Lung (tissue), 12 donors: ENCODE measurements around the gene TAF1D. TPM values are rescaled to one million over a fixed set of nuclear protein-coding genes. Genes with fewer than 3 reads are reported as not detected.
A peak's percentile ranks its signal among the peaks of the same experiment; 100 is the strongest.
"Not testable (repeated sequence)": the region's sequence is repeated elsewhere in the genome, so short reads cannot be mapped to it uniquely, and the experiment has no call there.

Experiments used
- ATAC-seq: fragments of 200-7000 bp; cut with Tn5 transposase; one replicate; pipeline ENCODE4 v1.9.1; 2020; ENCODE audit warnings: moderate number of reproducible peaks; ENCODE audit not compliant: insufficient read depth, low FRiP score
- DNase-seq, 3 donors: peaks; one replicate each; pipeline ENCODE4 v3.0.0-alpha.2; 2013 to 2017
- H3K27ac ChIP-seq, 2 donors: one replicate each; pipeline ENCODE4 v1.5.1; 2013; ENCODE audit warnings: mild to moderate bottlenecking in 2 of 2, moderate library complexity in 2 of 2, control low read depth in 1 of 2, inconsistent platforms in 1 of 2, low read depth in 1 of 2, low read length in 1 of 2
- H3K27me3 ChIP-seq, 3 donors: one replicate each; pipeline ENCODE4 v1.5.1; 2013; ENCODE audit warnings: low read length in 2 of 3; ENCODE audit not compliant: control insufficient read depth in 3 of 3, insufficient read depth in 3 of 3
- H3K36me3 ChIP-seq, 4 donors: one replicate each; pipeline ENCODE4 v1.5.1; 2013; ENCODE audit warnings: low read length in 4 of 4, mild to moderate bottlenecking in 1 of 4, moderate library complexity in 1 of 4; ENCODE audit not compliant: control insufficient read depth in 4 of 4, insufficient read depth in 4 of 4
- H3K4me1 ChIP-seq, 5 donors: one replicate each; pipeline ENCODE4 v1.5.1; 2013; ENCODE audit warnings: low read length in 5 of 5, mild to moderate bottlenecking in 2 of 5, moderate library complexity in 1 of 5; ENCODE audit not compliant: control insufficient read depth in 5 of 5, insufficient read depth in 5 of 5
- H3K4me3 ChIP-seq: one replicate; pipeline ENCODE4 v1.5.1; 2013; ENCODE audit warnings: mild to moderate bottlenecking, control low read depth, moderate library complexity
- H3K9ac ChIP-seq, 2 donors: one replicate each; pipeline ENCODE4 v1.5.1; 2013; ENCODE audit warnings: low read length in 2 of 2, control low read depth in 1 of 2; ENCODE audit not compliant: insufficient read depth in 1 of 2
- H3K9me3 ChIP-seq, 4 donors: one replicate each; pipeline ENCODE4 v1.5.1; 2013; ENCODE audit warnings: low read length in 3 of 4, mild to moderate bottlenecking in 1 of 4, moderate library complexity in 1 of 4; ENCODE audit not compliant: control insufficient read depth in 4 of 4, insufficient read depth in 3 of 4
- WGBS, 2 donors: extraction: QIAGEN DNeasy Blood & Tissue Kit; methylation state at CpG; one replicate each; pipeline ENCODE4 v1.1.7; 2013; 5-methylcytosine and 5-hydroxymethylcytosine counted together
- polyA plus RNA-seq, 2 donors: library from polyadenylated mRNA; stranded (reverse); fragments of 200-250 nt; gene quantifications; one replicate each; pipeline ENCODE4 v1.2.1, GENCODE V29; 2013
- total RNA-seq, 2 donors: library from RNA; depleted of rRNA in 1 of 2; stranded (reverse); fragments of >200 nt in 1 of 2; gene quantifications; one replicate each; pipeline ENCODE4 v1.2.1, GENCODE V29; 2014 to 2021
- TF ChIP-seq, protein P1 (sequence below): IDR thresholded peaks from 2 replicates; pipeline ENCODE4 v1.5.1; 2012; ENCODE audit warnings: mild to moderate bottlenecking; ENCODE audit errors: control extremely low read depth, extremely low read depth
- donor health status: control.
- donor health status: control.
- donor health status: Bipolar disorder and iron deficiency.
- donor health status: healthy.
- donor health status: DM: yes; HTN: yes; CAD: no.

Gene TAF1D
- total and polyA plus RNA-seq, 4 donors: 58.1 to 315 (median 148) TPM

- 0% methylated on average over 10 of the region's 10 CpGs for WGBS, 2 donors
- peaks cover 8 to 25% (median 16%) of the 10 kb centered on the region in 5 donors for H3K4me1 ChIP-seq
- peak overlapping the region; percentile 96 for H3K4me3 ChIP-seq
These were observed 42.5 kb upstream of the TAF1D start for GRCh38 chr11:93783765-93784144.

DNA sequence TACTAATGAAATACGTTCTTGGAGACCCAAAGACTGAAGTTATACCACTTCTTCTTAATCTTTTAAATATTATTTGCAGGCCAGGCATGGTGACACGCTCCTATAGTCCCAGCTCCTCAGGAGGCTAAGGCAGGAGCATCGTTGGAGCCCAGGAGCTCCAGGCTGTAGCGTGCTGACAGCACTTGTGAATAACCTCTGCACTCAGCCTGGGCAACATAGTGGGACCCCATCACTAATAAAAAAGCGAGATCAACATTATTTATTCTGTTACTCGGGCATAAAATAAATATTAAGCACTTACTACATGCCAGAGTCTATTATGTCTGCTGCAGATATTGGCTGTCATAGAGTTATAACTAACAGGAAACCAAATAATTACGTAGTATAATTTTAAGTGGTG, 42.1 kb upstream of the TAF1D start:
- Histone ChIP-seq H3K9ac (peak overlapping the region in 1 of 2 donors; percentile 75), H3K9me3 (no peaks in the 10 kb centered on the region), H3K4me1 (peaks cover 8 to 25% (median 16%) of the 10 kb centered on the region in 5 donors), H3K4me3 (no peak overlapping the region), H3K36me3 (peaks cover 0 to 5% (median 2%) of the 10 kb centered on the region in 4 donors), H3K27ac (no peak overlapping the region), H3K27me3 (no peaks in the 10 kb centered on the region)
- DNase-seq (no peak), ATAC-seq (no peak)
- TF ChIP-seq, protein P1, sequence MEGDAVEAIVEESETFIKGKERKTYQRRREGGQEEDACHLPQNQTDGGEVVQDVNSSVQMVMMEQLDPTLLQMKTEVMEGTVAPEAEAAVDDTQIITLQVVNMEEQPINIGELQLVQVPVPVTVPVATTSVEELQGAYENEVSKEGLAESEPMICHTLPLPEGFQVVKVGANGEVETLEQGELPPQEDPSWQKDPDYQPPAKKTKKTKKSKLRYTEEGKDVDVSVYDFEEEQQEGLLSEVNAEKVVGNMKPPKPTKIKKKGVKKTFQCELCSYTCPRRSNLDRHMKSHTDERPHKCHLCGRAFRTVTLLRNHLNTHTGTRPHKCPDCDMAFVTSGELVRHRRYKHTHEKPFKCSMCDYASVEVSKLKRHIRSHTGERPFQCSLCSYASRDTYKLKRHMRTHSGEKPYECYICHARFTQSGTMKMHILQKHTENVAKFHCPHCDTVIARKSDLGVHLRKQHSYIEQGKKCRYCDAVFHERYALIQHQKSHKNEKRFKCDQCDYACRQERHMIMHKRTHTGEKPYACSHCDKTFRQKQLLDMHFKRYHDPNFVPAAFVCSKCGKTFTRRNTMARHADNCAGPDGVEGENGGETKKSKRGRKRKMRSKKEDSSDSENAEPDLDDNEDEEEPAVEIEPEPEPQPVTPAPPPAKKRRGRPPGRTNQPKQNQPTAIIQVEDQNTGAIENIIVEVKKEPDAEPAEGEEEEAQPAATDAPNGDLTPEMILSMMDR: no peak
- WGBS, 2 donors: 50 to 53% methylated on average over 7 of the region's 7 CpGs

More at GRCh38 chr11:93783765-93784144, 42.5 kb upstream of the TAF1D start:
- TF ChIP-seq, protein P1: no peak
- DNase-seq (no peak), ATAC-seq (peak; percentile 24)
- no peaks in the 10 kb centered on the region for H3K27me3 ChIP-seq
- H3K27ac ChIP-seq: no peak overlapping the region
- H3K9me3 ChIP-seq: no peaks in the 10 kb centered on the region
- H3K36me3 ChIP-seq: peaks cover 0 to 6% (median 3%) of the 10 kb centered on the region in 4 donors
- peak overlapping the region in 1 of 2 donors; percentile 75 for H3K9ac ChIP-seq

GRCh38 chr11:93775289-93775688, 34.0 kb upstream of the TAF1D start:
- no peak for DNase-seq
- H3K27ac ChIP-seq: no peak overlapping the region
- TF ChIP-seq, protein P1: no peak
- no peaks in the 10 kb centered on the region for H3K4me1 ChIP-seq
- H3K9ac ChIP-seq: no peak overlapping the region
- no peaks in the 10 kb centered on the region for H3K27me3 ChIP-seq
- 73 to 74% methylated on average over 2 of the region's 2 CpGs for WGBS, 2 donors
- no peaks in the 10 kb centered on the region for H3K36me3 ChIP-seq
- no peak for ATAC-seq
- H3K4me3 ChIP-seq: no peak overlapping the region
- H3K9me3 ChIP-seq: peaks cover 0 to 11% (median 0%) of the 10 kb centered on the region in 4 donors

- peaks cover 0 to 11% (median 0%) of the 10 kb centered on the region in 4 donors for H3K9me3 ChIP-seq
- H3K9ac ChIP-seq, DNase-seq, H3K27ac ChIP-seq, H3K4me1 ChIP-seq, H3K36me3 ChIP-seq, ATAC-seq, H3K4me3 ChIP-seq, H3K27me3 ChIP-seq: not testable (repeated sequence)
- WGBS, 2 donors: 89 to 95% methylated on average over 3 of the region's 3 CpGs
These were observed 33.3 kb upstream of the TAF1D start for GRCh38 chr11:93774560-93774959.
